OCI-LY7 (cell line): Measurements from ENCODE around the gene SBF2. TPM values are rescaled to one million over a fixed set of nuclear protein-coding genes. Genes with fewer than 3 reads are reported as not detected.

ENCODE experiments used
- BruUV-seq: library from RNA; stranded (reverse); fragments of 400-500 nt; replicated peaks from 2 replicates; lab custom pipeline; 2021; lab: Mats Ljungman, UMichigan
- CTCF ChIA-PET: fragments of 300-600 bp; sonication (Branson Sonifier 250); formaldehyde crosslinking; loops from one replicate; lab custom pipeline; 2022; ENCODE audit warnings: antibody characterized with exemption; ENCODE audit not compliant: unreplicated experiment; lab: Charles Lee
- POLR2A ChIA-PET: fragments of 300-600 bp; sonication (Branson Sonifier 250); formaldehyde crosslinking; loops from one replicate; lab custom pipeline; 2022; ENCODE audit warnings: antibody characterized with exemption; lab: Charles Lee
- DNase-seq: peaks from one replicate; pipeline ENCODE4 v3.0.0-alpha.2; 2015; ENCODE audit warnings: low spot score
- H2AFZ ChIP-seq: fragments of 200-600 bp; sonication (generic), shearing (Covaris generic); 2 replicates; pipeline ENCODE4 v1.6.1; 2014; ENCODE audit warnings: mild to moderate bottlenecking, antibody characterized with exemption, low read length, moderate library complexity
- H3K27ac ChIP-seq: fragments of 200-600 bp; sonication (generic); 2 replicates; pipeline ENCODE4 v1.5.1; 2014; ENCODE audit warnings: mixed run types, low read depth, mild to moderate bottlenecking, moderate library complexity, low read length, inconsistent platforms; ENCODE audit not compliant: poor library complexity, severe bottlenecking
- H3K36me3 ChIP-seq: fragments of 200-600 bp; sonication (generic); 2 replicates; pipeline ENCODE4 v1.6.1; 2014; ENCODE audit warnings: mild to moderate bottlenecking, antibody characterized with exemption, low read length, moderate library complexity, mixed read lengths; ENCODE audit not compliant: insufficient read depth
- H3K4me1 ChIP-seq: fragments of 200-600 bp; sonication (generic); 2 replicates; pipeline ENCODE4 v1.5.1; 2014; ENCODE audit warnings: mild to moderate bottlenecking, low read length; ENCODE audit not compliant: insufficient read depth, poor library complexity, severe bottlenecking
- H3K4me2 ChIP-seq: fragments of 200-600 bp; sonication (generic); 2 replicates; pipeline ENCODE4 v1.6.1; 2014; ENCODE audit warnings: mild to moderate bottlenecking, low read length
- H3K4me3 ChIP-seq: fragments of 200-600 bp; sonication (generic); 2 replicates; pipeline ENCODE4 v1.5.1; 2014; ENCODE audit warnings: mild to moderate bottlenecking, low read depth, low read length; ENCODE audit not compliant: poor library complexity, severe bottlenecking
- H3K79me2 ChIP-seq: fragments of 200-600 bp; sonication (generic); 2 replicates; pipeline ENCODE4 v1.6.1; 2016; ENCODE audit warnings: low read depth, mild to moderate bottlenecking, low read length, moderate library complexity, mixed read lengths; ENCODE audit not compliant: insufficient read depth
- H3K9me2 ChIP-seq: fragments of 200-600 bp; sonication (generic); 2 replicates; pipeline ENCODE4 v1.6.1; 2016; ENCODE audit warnings: mild to moderate bottlenecking, low read length, mixed read lengths; ENCODE audit not compliant: insufficient read depth
- H3K9me3 ChIP-seq: fragments of 200-600 bp; sonication (generic); 2 replicates; pipeline ENCODE4 v1.6.1; 2014; ENCODE audit warnings: mild to moderate bottlenecking, mixed run types, low read length, mixed read lengths
- H4K20me1 ChIP-seq: fragments of 200-600 bp; sonication (generic); 2 replicates; pipeline ENCODE4 v1.6.1; 2014; ENCODE audit warnings: mild to moderate bottlenecking, antibody characterized with exemption, low read length, moderate library complexity, mixed read lengths; ENCODE audit not compliant: insufficient read depth
- EZH2phosphoT487 ChIP-seq: fragments of 200-600 bp; sonication (generic); IDR thresholded peaks from 2 replicates; pipeline ENCODE4 v1.6.1; 2018; ENCODE audit warnings: low read depth, borderline replicate concordance, mild to moderate bottlenecking, mixed run types, antibody characterized with exemption, low read length, moderate library complexity, mixed read lengths
- intact Hi-C: fragments of 100-400 bp; cut with micrococcal nuclease; formaldehyde crosslinking; loops from one replicate; pipeline ENCODE4 v1.10.0; 2022; ENCODE audit not compliant: unreplicated experiment
- total RNA-seq, 2 experiments: library from RNA; depleted of rRNA in 1 of 2; stranded (reverse); fragments of >200 nt in 1 of 2; shearing (Covaris generic) in 1 of 2; gene quantifications; 2 replicates each; pipeline ENCODE4 v1.2.3, GENCODE V29; 2014 to 2022
- TF ChIP-seq, protein P1 (sequence below): fragments of 200-600 bp; sonication (generic); conservative IDR thresholded peaks from 2 replicates; pipeline ENCODE4 v1.5.1; 2014; ENCODE audit warnings: mild to moderate bottlenecking, antibody characterized with exemption, low read length, moderate library complexity, mixed read lengths

Gene SBF2
- total RNA-seq, 2 experiments from 2014 or later = 12.9 to 14.3 TPM

DNA sequence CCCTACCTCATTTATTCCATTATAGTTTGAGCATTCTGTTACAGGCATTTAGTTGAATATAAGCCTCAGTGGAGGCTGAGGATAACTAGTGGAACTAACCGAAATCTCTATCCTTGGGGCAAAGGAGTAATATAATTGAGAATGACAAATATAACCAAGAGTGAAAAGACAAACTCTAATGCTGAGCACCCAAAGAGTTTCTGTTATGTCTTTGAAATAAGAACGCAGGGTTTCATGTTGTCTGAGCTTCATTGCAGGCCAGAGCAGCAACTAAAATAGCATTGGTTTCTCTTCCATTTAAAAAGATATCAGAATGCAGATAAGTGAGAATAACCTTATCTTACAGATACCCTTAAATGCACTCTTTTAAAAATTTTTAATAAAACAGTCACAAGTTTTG lies 131.8 kb downstream of the SBF2 start:
- no peaks in the 10 kb centered on the region for H4K20me1 ChIP-seq
- H3K4me3 ChIP-seq = no peak overlapping the region
- no peaks in the 10 kb centered on the region for H3K9me2 ChIP-seq
- intact Hi-C loops = no loop called here
- H2AFZ ChIP-seq = no peak overlapping the region
- TF ChIP-seq, protein P1, sequence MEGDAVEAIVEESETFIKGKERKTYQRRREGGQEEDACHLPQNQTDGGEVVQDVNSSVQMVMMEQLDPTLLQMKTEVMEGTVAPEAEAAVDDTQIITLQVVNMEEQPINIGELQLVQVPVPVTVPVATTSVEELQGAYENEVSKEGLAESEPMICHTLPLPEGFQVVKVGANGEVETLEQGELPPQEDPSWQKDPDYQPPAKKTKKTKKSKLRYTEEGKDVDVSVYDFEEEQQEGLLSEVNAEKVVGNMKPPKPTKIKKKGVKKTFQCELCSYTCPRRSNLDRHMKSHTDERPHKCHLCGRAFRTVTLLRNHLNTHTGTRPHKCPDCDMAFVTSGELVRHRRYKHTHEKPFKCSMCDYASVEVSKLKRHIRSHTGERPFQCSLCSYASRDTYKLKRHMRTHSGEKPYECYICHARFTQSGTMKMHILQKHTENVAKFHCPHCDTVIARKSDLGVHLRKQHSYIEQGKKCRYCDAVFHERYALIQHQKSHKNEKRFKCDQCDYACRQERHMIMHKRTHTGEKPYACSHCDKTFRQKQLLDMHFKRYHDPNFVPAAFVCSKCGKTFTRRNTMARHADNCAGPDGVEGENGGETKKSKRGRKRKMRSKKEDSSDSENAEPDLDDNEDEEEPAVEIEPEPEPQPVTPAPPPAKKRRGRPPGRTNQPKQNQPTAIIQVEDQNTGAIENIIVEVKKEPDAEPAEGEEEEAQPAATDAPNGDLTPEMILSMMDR = no peak
- no peak for TF ChIP-seq EZH2phosphoT487
- H3K79me2 ChIP-seq = no peaks in the 10 kb centered on the region
- H3K27ac ChIP-seq = no peak overlapping the region
- no peak overlapping the region for H3K4me2 ChIP-seq
- no peak for DNase-seq
- POLR2A ChIA-PET = no interaction called here
- H3K36me3 ChIP-seq = no peaks in the 10 kb centered on the region
- no peaks in the 10 kb centered on the region for H3K4me1 ChIP-seq
- CTCF ChIA-PET = no interaction called here
- BruUV-seq = no TSS peak
- H3K9me3 ChIP-seq = no peaks in the 10 kb centered on the region

DNA sequence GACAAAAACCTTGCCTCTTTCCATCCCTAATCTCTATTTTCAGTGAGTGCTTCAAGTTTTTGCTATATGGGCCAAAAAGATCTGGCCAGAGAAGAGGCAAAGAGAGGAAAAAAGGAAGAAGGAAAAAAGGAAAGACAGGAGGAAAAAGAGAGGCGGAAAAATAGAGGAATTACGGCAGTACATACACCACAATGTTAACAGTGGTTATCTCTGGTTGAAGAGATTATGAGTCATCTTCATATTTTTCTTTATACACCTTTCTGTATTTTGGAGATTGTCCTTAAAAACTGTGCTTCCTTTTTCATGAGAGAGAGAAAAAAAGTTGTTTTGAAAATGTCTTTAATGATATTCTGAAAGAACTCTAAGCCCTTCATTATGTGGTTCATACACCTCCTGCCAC lies 133.7 kb downstream of the SBF2 start:
- Histone ChIP-seq H3K4me3 (no peak overlapping the region), H3K27ac (no peak overlapping the region), H3K36me3 (no peaks in the 10 kb centered on the region), H3K4me1 (no peaks in the 10 kb centered on the region), H3K9me2 (no peaks in the 10 kb centered on the region), H4K20me1 (no peaks in the 10 kb centered on the region), H3K9me3 (no peaks in the 10 kb centered on the region), H3K4me2 (no peak overlapping the region), H2AFZ (no peak overlapping the region), H3K79me2 (no peaks in the 10 kb centered on the region)
- no TSS peak for BruUV-seq
- POLR2A ChIA-PET = interaction anchor here (0.7 kb wide), 1 partner anchor 187 kb away, joined by 5 read pairs; no protein-coding TSS in a partner anchor
- CTCF ChIA-PET = no interaction called here
- no peak for TF ChIP-seq EZH2phosphoT487
- TF ChIP-seq, protein P1 = no peak
- intact Hi-C loops = no loop called here
- no peak for DNase-seq

DNA sequence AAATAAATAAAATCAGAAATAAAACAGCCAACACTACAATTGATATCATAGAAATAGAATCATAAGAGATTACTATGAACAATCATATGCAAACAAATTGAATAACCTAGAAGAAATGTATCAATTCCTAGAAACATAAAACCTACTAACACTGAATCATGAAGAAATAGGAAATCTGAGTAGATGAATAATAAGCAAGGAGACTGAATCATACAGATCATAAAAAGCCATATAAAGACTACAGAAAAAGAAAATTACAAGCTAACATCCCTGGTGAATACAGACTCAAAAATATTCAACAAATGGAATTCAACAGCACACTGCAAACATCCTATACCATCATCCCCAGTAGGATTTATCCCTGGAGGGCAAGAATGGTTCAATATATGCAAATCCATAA lies 135.6 kb downstream of the SBF2 start:
- POLR2A ChIA-PET = no interaction called here
- BruUV-seq = no TSS peak
- no peaks in the 10 kb centered on the region for H3K9me2 ChIP-seq
- H3K79me2 ChIP-seq = no peaks in the 10 kb centered on the region
- no peaks in the 10 kb centered on the region for H3K36me3 ChIP-seq
- H4K20me1 ChIP-seq = no peaks in the 10 kb centered on the region
- H3K4me3 ChIP-seq = no peak overlapping the region
- H3K4me1 ChIP-seq = no peaks in the 10 kb centered on the region
- no peak for DNase-seq
- H2AFZ ChIP-seq = no peak overlapping the region
- CTCF ChIA-PET = no interaction called here
- no peak overlapping the region for H3K4me2 ChIP-seq
- TF ChIP-seq, protein P1 = no peak
- no peak for TF ChIP-seq EZH2phosphoT487
- H3K27ac ChIP-seq = no peak overlapping the region
- intact Hi-C loops = no loop called here
- no peaks in the 10 kb centered on the region for H3K9me3 ChIP-seq
